ENCODE measurements around the gene FNDC4.

FNDC4 gene

GRCh38 chr2:27493948-27494283, 1.1 kb downstream of the FNDC4 start:
- DNase-seq: no peak

DNA sequence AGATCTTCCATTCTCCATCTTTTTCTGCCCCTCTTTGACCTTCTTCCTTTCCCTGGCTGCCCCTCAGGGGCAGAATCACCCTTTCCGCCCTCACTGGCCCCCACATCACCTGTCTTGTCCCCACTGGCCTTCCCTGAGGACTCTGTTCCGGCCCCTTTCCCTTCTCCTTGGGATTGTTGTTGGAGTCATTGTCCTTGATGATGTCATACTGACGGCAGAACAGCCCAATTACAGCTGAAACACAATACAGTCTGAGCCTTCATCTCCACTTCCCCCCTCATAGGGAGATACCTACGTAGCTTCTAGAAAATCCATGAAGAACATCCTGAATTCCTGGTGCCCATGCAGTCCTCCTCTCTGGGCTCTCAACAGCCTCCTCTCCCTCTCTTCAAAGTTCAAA, 2.4 kb downstream of the FNDC4 start:
- no peak for DNase-seq

DNA sequence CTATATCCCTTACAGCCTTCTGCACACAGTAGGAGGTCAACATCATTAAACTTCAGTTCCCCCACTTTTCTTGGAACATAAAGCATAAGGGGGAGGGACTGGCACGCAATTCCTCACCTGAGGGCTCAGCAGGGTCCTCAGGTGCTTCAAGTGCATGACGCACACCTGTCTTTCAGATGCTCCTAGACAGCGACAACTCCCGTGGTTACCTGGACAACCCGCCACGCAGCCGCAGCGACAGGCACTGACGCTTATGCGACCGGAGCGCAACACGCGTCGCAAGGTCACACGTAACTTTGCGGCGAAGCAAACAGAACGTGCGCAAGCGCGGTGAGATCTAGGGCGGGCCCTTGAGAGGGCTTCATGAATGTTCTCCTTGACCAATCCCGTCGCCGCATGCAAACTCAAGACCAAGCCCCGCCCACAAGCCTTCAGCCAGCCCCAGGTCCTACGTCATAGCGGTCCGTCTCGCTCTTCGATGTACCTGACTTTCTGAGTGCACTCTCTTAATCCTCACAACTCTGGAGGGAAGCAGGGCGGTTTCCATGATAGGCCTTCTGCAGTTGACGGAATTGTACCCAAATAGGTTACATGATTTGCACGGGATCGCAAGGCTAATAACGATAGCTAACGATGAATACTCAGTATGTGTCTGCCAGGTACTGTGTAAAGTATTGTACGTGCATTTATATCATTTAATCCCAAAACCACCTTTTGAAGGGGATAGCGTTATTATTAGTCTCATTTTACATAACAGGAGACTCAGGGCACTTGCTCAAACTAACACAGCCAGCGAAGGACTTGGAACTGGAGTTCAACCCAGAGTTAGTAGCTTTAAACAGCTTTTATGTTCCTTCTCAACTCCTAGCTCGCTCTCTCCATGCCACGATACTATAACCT, 5.3 kb downstream of the FNDC4 start, which contains the start of gene IFT172:
TSS of gene IFT172 (minus strand) at position 246 of the 900 bp plus-strand sequence. CDS start at position 156, 90 bp downstream.
- peak; percentile 99 to 100 for DNase-seq

- DNase-seq: no peak
These were observed 5.9 kb downstream of the FNDC4 start for GRCh38 chr2:27489118-27489497.

DNA sequence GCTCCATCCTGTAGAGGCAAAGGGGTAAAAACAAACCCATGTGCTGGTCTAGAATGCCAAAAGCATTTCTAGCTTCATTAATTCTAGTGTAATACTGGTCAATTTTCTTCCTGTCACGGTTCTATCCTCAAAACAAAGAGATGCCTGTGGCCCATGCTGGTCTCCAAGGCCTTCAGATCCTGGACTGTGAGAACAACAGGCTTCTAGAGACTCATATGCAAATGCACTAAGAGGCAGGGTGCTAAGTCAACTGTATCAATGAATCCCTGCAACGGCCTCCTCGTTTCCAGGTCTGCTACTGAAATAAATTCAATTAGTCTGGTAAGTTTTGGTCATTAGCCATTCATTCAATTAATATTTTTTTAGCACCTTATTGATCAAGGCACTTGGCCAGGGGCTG, 9.5 kb downstream of the FNDC4 start:
- DNase-seq: no peak

DNA sequence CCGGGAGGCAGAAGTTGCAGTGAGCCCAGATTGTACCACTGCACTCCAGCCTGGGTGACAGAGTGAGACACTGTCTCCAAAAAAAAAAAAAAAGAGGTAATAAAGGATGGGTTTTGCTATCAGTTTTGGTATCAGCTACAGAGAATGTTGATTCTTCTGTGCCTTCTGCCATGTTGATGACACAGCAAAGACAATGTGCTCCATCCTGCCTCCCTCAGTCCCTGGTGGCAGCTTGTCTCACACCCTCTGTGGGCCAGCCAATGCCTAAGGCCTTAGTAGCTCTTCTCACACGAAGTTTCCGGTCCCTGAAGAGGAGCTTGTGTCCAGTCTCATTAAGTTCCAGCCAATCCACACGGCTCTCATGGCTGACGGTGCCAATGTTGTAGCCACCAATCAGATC, 23.0 kb downstream of the FNDC4 start:
- no peak for DNase-seq

DNA sequence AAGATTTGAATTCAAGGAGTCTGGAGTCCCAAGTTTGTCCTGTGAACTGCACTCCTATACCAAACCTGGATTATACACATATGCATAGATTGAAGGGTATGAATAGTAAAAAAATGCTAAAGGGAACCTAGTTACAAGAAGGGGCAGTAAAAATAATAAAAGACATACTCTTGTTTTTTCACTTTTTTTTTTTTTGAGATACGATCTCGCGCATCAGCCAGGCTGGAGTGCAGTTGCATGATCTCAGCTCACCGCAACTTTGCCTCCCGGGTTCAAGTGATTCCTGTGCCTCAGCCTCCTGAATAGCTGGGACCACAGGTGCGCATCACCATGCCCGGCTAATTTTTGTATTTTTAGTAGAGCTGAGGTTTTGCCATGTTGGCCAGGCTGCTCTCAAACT, 30.6 kb downstream of the FNDC4 start:
- DNase-seq: no peak

DNA sequence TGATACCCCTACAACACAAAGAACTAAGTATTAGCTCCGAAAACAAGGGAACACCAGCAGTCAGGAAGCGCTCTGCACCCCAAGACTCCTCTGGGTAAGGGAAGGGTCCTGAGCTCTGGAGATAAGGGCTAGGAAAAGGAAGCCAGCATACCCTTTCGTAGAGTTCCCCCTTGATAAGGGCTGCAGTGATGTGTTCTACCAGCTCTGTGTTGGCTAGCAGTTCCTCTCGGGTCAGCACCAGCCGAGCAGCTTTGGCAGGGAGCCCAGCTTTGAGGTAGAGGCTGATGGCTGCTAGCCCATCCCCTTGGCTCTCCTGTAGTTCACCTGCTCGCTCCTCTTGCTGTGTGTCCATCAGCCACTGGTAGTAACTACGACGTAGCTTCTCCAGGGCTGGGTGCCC, 33.9 kb downstream of the FNDC4 start:
- no peak for DNase-seq

GRCh38 chr2:27453968-27454367, 41.0 kb downstream of the FNDC4 start:
- no peak for DNase-seq

GRCh38 chr2:27451095-27451494, 43.9 kb downstream of the FNDC4 start:
- DNase-seq: no peak

DNA sequence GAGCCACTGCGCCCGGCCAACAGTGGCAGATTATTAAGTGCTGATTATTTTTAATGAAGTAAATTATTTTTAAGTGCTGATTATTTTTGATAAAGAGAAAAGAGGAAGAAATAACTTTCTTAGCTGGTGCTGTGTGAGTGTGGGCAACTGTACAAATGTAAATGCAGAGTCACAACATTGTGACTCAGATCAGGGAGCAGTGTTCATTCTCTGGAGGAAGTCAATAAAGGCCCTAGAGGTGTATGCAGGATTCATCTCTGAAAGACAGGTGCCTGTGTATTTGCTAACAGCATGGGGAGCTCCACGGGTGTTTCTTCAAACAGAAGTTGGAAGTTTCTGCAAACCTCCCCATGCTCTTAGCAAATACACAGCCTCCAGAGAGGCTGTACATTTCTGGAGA, 46.6 kb downstream of the FNDC4 start:
- DNase-seq: no peak

GRCh38 chr2:27446057-27446456, 48.9 kb downstream of the FNDC4 start:
- no peak for DNase-seq

DNA sequence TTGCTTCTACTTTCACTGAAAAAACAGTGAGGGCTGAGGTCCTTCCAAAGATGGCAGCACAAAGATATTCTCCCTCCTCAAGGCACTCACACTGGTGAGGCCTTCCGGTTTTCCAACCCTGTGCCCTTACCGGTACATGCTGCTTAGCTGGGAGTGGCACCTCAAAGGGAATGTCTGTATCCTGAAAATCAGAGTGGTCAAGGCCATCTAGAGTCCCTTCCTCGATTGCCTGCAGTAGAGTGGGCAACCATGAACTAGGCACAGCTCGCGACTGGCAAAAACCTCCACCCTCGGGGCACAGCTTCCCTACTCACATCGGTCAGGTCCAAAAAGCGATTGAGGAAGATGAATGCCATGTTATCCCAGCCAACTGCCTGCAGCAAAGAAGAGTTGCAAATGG, 49.4 kb downstream of the FNDC4 start:
- DNase-seq: no peak

DNA sequence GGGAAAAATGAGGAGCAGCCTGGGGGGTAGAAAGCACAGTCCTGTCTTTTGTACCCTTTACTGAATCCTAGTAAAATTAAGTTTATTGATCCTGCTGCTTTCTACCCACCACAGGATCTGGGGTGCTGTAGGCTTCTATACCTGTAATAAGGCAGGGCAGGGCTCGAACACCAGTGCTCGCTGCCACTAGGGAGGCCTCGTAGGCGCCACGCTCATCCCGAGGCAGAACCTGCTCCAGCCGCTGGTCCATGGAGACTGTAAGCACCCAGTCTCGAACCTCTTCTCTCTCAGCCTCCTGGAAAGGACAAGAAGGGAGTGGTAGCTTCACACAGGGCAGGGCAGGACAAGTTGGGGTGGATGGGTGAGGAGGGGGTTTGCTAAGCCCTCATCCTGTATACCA, 49.8 kb downstream of the FNDC4 start:
- DNase-seq: no peak

- DNase-seq: no peak
These were observed 52.1 kb downstream of the FNDC4 start for GRCh38 chr2:27442920-27443282.

- peak; percentile 21 to 71 for DNase-seq
These were observed 52.8 kb downstream of the FNDC4 start, which contains the start of gene KRTCAP3 for GRCh38 chr2:27441958-27442919. Gene KRTCAP3 (plus strand): TSS chr2:27442381. CDS start chr2:27442413, 32 bp downstream.
